Gastrocnemius medialis (tissue), 4 donors: ENCODE results near the gene NTRK3. TPM values are rescaled to one million over a fixed set of nuclear protein-coding genes. Genes with fewer than 3 reads are reported as not detected.

Experiments used
- ATAC-seq, 2 donors: fragments of 150-250 bp; one replicate each; pipeline ENCODE4 v1.9.1; 2016
- DNase-seq, 2 donors: peaks; one replicate each; pipeline ENCODE4 v3.0.0-alpha.2; 2019
- H3K27ac ChIP-seq, 4 donors: fragments of 200-600 bp; sonication (generic); 1 replicate in 1 of 4; 2 replicates in 3 of 4; pipeline ENCODE4 v1.5.1; 2016 to 2018; ENCODE audit warnings: mild to moderate bottlenecking in 2 of 4, moderate library complexity in 1 of 4
- H3K27me3 ChIP-seq, 3 donors: fragments of 200-600 bp; sonication (generic) in 2 of 3; 1 replicate in 1 of 3; 2 replicates in 2 of 3; pipeline versions ENCODE4 v1.5.1 to v1.6.0; 2016 to 2019; ENCODE audit warnings: mild to moderate bottlenecking in 1 of 3, moderate library complexity in 1 of 3
- H3K36me3 ChIP-seq, 2 donors: fragments of 200-600 bp; sonication (generic) in 1 of 2; one replicate each; pipeline ENCODE4 v1.5.1; 2017 to 2018
- H3K4me1 ChIP-seq, 2 donors: fragments of 200-600 bp; sonication (generic) in 1 of 2; one replicate each; pipeline ENCODE4 v1.5.1; 2016 to 2017; ENCODE audit warnings: mild to moderate bottlenecking in 2 of 2
- H3K4me3 ChIP-seq, 4 donors: fragments of 200-600 bp; sonication (generic) in 3 of 4; 1 replicate in 1 of 4; 2 replicates in 3 of 4; pipeline ENCODE4 v1.5.1; 2016 to 2019; ENCODE audit warnings: mild to moderate bottlenecking in 2 of 4
- H3K9me3 ChIP-seq, 3 donors: fragments of 200-600 bp; sonication (generic) in 2 of 3; 1 replicate in 1 of 3; 2 replicates in 2 of 3; pipeline ENCODE4 v1.5.1; 2016 to 2019
- CTCF ChIP-seq, 5 experiments: fragments of 450-650 bp in 3 of 5; fragments of 200-600 bp in 2 of 5; sonication (generic) in 2 of 5; IDR thresholded peaks in 4 of 5; conservative IDR thresholded peaks in 1 of 5; 1 replicate in 4 of 5; 2 replicates in 1 of 5; pipeline ENCODE4 v1.5.1; 2016 to 2019; ENCODE audit warnings: antibody characterized with exemption in 5 of 5, mild to moderate bottlenecking in 3 of 5, moderate library complexity in 3 of 5
- POLR2A ChIP-seq, 2 donors: fragments of 450-650 bp; IDR thresholded peaks; one replicate each; pipeline ENCODE4 v1.6.1; 2017; ENCODE audit warnings: antibody characterized with exemption in 2 of 2, mild to moderate bottlenecking in 2 of 2, moderate library complexity in 2 of 2
- in situ Hi-C, 4 donors: fragments of 200-750 bp; cut with MboI; loops; one replicate each; pipeline versions ENCODE4 v1.15.0 to v1.8.0; 2017; ENCODE audit warnings: low sequenced_read_pairs in 4 of 4
- intact Hi-C: fragments of 100-400 bp; cut with DNase I; formaldehyde crosslinking; loops from one replicate; pipeline ENCODE4 v1.15.1; 2023; ENCODE audit warnings: low total_unique reads
- total RNA-seq, 4 donors: library from RNA; depleted of rRNA; stranded (reverse); fragments of >200 nt; gene quantifications; one replicate each; pipeline versions ENCODE4 v1.1.0 to v1.2.3, GENCODE V29; 2016

NTRK3 gene
- total RNA-seq, 4 donors from 2014 or later: 0.61 to 2.7 (median 0.77) TPM

GRCh38 chr15:87976552-87976951, 280.0 kb downstream of the NTRK3 start:
- in situ Hi-C loops: no loop called here
- H3K9me3 ChIP-seq: no peaks in the 10 kb centered on the region
- DNase-seq (no peak), ATAC-seq (no peak)
- intact Hi-C loops: no loop called here
- H3K36me3 ChIP-seq: no peaks in the 10 kb centered on the region
- TF ChIP-seq CTCF (IDR thresholded peaks at IDR 0.05 in 4 of 5, conservative IDR thresholded peaks at IDR 0.05 in 1 of 5): no peak
- no peak for TF ChIP-seq POLR2A (IDR thresholded peaks at IDR 0.05)
- no peak overlapping the region for H3K4me3 ChIP-seq
- no peaks in the 10 kb centered on the region for H3K4me1 ChIP-seq
- no peak overlapping the region for H3K27ac ChIP-seq
- no peaks in the 10 kb centered on the region for H3K27me3 ChIP-seq

GRCh38 chr15:87973501-87974215, 282.9 kb downstream of the NTRK3 start:
- H3K27ac ChIP-seq: no peak overlapping the region
- ATAC-seq: no peak
- no peaks in the 10 kb centered on the region for H3K36me3 ChIP-seq

GRCh38 chr15:87971076-87971475, 285.5 kb downstream of the NTRK3 start:
- no peaks in the 10 kb centered on the region for H3K27me3 ChIP-seq
- TF ChIP-seq CTCF (IDR thresholded peaks at IDR 0.05 in 4 of 5, conservative IDR thresholded peaks at IDR 0.05 in 1 of 5) (no peak), POLR2A (IDR thresholded peaks at IDR 0.05) (no peak)
- no peak for DNase-seq
- H3K4me1 ChIP-seq: no peaks in the 10 kb centered on the region
- H3K36me3 ChIP-seq: no peaks in the 10 kb centered on the region
- in situ Hi-C loops (no loop called here), intact Hi-C loops (no loop called here)
- H3K4me3 ChIP-seq: no peak overlapping the region
- no peak overlapping the region for H3K27ac ChIP-seq
- no peak for ATAC-seq
- H3K9me3 ChIP-seq: no peaks in the 10 kb centered on the region

More at GRCh38 chr15:87973501-87974215, 282.9 kb downstream of the NTRK3 start:
- in situ Hi-C loops: no loop called here
- no peak for TF ChIP-seq POLR2A (IDR thresholded peaks at IDR 0.05)
- intact Hi-C loops: no loop called here
- no peak for DNase-seq
- Histone ChIP-seq H3K4me3 (no peak overlapping the region), H3K4me1 (no peaks in the 10 kb centered on the region), H3K9me3 (no peaks in the 10 kb centered on the region), H3K27me3 (no peaks in the 10 kb centered on the region)

GRCh38 chr15:87967951-87968350, 288.6 kb downstream of the NTRK3 start:
- no peaks in the 10 kb centered on the region for H3K4me1 ChIP-seq
- no peak overlapping the region for H3K27ac ChIP-seq
- DNase-seq: no peak
- H3K9me3 ChIP-seq: no peaks in the 10 kb centered on the region
- no peaks in the 10 kb centered on the region for H3K36me3 ChIP-seq
- no peaks in the 10 kb centered on the region for H3K27me3 ChIP-seq
- no peak for ATAC-seq
- in situ Hi-C loops: no loop called here
- intact Hi-C loops: no loop called here
- no peak overlapping the region for H3K4me3 ChIP-seq
- TF ChIP-seq POLR2A (IDR thresholded peaks at IDR 0.05): no peak
- no peak for TF ChIP-seq CTCF (IDR thresholded peaks at IDR 0.05 in 4 of 5, conservative IDR thresholded peaks at IDR 0.05 in 1 of 5)

GRCh38 chr15:87965304-87965703, 291.2 kb downstream of the NTRK3 start:
- Histone ChIP-seq H3K4me1 (no peaks in the 10 kb centered on the region), H3K36me3 (no peaks in the 10 kb centered on the region), H3K27ac (no peak overlapping the region), H3K27me3 (no peaks in the 10 kb centered on the region), H3K4me3 (no peak overlapping the region), H3K9me3 (no peaks in the 10 kb centered on the region)
- intact Hi-C loops (no loop called here), in situ Hi-C loops (no loop called here)
- no peak for ATAC-seq
- TF ChIP-seq CTCF (IDR thresholded peaks at IDR 0.05 in 4 of 5, conservative IDR thresholded peaks at IDR 0.05 in 1 of 5) (no peak), POLR2A (IDR thresholded peaks at IDR 0.05) (no peak)
- no peak for DNase-seq
